ENCODE measurements around the gene LDLRAD1.

LDLRAD1 gene

DNA sequence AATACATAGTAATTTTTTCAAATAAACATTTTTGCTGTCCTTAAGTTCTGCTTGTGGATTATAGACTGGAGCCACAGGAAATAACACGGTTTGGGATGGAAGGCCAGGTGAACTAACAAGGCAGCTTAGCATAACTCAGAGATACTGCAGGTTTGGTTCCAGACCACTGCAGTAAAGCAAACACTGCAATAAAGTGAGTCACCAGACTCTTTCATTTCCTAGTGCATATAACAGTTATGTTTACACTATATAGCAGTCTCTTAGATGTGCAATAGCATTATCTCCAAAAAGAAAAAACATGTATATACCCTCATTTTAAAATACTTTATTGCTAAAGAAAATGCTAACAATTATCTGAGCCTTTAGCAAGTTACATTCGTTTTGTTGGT, 49.9 kb downstream of the LDLRAD1 start:
- DNase-seq (ENCODE audit: extremely low spot score): no peak
- CTCF ChIA-PET: interaction anchor here (4.6 kb wide), 1 partner anchor 9 kb away, joined by 22 read pairs; no protein-coding TSS in a partner anchor
- TF ChIP-seq, protein P1, sequence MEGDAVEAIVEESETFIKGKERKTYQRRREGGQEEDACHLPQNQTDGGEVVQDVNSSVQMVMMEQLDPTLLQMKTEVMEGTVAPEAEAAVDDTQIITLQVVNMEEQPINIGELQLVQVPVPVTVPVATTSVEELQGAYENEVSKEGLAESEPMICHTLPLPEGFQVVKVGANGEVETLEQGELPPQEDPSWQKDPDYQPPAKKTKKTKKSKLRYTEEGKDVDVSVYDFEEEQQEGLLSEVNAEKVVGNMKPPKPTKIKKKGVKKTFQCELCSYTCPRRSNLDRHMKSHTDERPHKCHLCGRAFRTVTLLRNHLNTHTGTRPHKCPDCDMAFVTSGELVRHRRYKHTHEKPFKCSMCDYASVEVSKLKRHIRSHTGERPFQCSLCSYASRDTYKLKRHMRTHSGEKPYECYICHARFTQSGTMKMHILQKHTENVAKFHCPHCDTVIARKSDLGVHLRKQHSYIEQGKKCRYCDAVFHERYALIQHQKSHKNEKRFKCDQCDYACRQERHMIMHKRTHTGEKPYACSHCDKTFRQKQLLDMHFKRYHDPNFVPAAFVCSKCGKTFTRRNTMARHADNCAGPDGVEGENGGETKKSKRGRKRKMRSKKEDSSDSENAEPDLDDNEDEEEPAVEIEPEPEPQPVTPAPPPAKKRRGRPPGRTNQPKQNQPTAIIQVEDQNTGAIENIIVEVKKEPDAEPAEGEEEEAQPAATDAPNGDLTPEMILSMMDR (IDR thresholded peaks at IDR 0.05; ENCODE audit: control extremely low read depth, extremely low read depth, low read depth, missing control alignments): no peak
- POLR2A ChIA-PET: no interaction called here

DNA sequence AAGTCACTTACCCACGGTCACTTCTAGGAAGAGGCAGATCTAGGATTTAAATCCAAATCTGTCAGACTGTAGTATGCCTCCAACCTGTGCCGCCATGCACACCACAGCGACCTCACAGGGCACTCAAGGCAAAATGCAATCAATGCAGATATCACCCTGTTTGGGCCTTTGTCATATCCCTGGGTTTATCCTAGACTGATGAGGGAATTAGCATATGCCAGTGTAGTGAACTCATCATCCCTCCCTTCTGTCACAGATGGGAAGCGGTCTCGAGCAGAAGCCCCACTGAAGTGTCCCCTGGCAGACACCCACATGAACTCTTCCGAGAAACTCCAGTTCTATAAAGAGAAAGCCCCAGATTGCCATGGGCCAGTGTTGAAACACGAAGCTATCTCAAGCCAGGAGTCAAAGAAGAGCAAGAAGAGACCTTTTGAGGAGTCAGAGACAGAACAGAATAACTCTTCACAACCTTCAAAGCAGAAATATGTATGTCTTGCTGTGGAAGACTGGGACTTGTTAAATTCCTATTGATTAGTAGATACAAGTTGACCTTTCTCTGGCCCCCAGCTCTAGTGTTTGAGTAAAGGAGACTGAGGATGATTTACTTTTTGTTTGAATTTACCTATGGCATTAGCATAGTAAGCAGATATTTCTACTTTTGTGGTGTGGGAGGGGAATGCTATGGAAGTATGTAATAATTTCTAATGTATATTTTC, 50.4 kb downstream of the LDLRAD1 start:
- TF ChIP-seq, protein P1 (IDR thresholded peaks at IDR 0.05; ENCODE audit: control extremely low read depth, extremely low read depth, low read depth, missing control alignments): no peak
- POLR2A ChIA-PET: no interaction called here
- CTCF ChIA-PET: interaction anchor here (4.6 kb wide), 1 partner anchor 8 kb away, joined by 22 read pairs; no protein-coding TSS in a partner anchor
- no peak for DNase-seq (ENCODE audit: extremely low spot score)

DNA sequence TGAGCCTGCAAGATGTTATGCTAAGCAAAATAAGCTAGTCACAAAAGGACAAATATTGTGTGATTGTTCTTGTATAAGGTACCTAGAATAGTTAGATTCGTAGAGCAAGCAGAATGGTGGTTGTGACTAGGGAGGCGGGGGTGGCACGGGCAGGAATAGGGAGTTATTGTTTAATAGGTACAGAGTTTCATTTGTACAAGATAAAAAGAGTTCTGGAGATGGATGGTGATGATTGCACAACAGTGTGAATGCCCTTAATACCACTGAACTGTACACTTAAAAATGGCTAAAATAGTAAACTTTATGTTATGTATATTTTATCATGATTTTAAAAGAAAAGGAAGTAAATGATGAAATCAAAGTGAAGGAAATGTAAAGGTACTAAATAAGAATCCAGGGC, 51.2 kb downstream of the LDLRAD1 start:
- POLR2A ChIA-PET: no interaction called here
- no peak for DNase-seq (ENCODE audit: extremely low spot score)
- TF ChIP-seq, protein P1 (IDR thresholded peaks at IDR 0.05; ENCODE audit: control extremely low read depth, extremely low read depth, low read depth, missing control alignments): no peak
- CTCF ChIA-PET: interaction anchor here (1.1 to 2.2 kb wide), 6 partner anchors 10 to 115 kb away, joined by 3 to 6 read pairs (median 3); no protein-coding TSS in a partner anchor

DNA sequence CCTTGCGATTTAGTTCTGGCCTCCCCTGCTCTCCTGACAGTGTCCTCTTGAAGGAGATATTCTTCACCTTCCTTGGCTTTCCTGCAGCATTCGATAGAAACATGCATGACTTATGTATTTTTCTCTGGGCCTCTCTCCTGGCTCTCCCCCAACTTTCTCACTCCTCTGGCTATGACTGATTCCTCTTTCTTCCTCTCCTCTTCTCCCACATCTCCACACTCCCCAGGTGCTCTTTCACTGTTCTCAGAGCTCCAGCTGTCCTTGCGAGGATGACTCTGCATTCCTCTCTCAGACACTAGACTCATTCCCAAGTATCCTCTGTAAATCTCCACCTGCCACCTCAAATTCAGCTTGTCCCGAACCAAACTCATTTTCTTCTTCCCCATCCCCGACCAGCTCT, 53.9 kb downstream of the LDLRAD1 start:
- ChIA-PET POLR2A (no interaction called here), CTCF (interaction anchor here (1.1 to 7.0 kb wide), 2 partner anchors 16 to 104 kb away, joined by 3 to 129 read pairs; no protein-coding TSS in a partner anchor)
- TF ChIP-seq, protein P1 (IDR thresholded peaks at IDR 0.05; ENCODE audit: control extremely low read depth, extremely low read depth, low read depth, missing control alignments): no peak
- no peak for DNase-seq (ENCODE audit: extremely low spot score)

DNA sequence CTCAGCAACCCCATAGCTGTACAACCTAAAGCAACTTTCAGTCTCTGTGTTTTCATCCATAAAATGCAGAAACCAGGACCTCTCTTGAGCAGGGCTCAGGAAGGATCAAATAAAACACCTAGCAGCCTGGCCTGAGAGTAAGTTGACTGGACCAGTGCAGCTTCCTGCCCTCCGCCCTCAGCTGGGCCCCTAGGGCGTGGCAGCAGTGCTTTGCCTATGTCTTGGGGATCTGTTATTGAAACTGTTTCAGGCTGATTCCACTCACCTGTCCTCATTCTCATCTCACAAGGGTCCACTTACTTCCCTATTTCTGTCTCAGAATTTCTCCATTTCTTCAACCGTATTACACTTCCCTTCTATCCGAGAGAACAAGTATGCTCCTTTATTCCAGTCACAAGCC, 54.5 kb downstream of the LDLRAD1 start:
- ChIA-PET POLR2A (no interaction called here), CTCF (interaction anchor here (1.0 to 7.0 kb wide), 3 partner anchors 9 to 104 kb away, joined by 3 to 129 read pairs (median 4); no protein-coding TSS in a partner anchor)
- DNase-seq (ENCODE audit: extremely low spot score): peak; percentile 41
- TF ChIP-seq, protein P1 (IDR thresholded peaks at IDR 0.05; ENCODE audit: control extremely low read depth, extremely low read depth, low read depth, missing control alignments): no peak

DNA sequence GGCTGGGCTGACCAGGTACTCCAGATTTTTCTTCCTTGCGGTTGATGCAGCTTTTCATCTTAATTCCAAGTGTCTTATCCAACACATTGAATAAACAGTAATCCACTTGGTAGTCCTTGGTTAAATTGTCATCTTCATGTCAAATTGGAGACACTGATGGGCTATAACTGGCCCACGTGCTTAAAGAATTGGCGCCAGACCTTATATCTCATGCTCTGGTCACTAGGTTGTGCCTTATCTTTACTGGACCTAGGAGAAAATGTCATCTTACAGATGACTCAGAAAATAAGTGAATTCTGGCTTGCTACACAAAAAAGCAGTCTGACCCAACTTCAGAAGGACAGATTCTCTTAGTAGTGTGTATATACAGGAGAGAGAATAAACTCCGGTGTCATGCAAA, 55.6 kb downstream of the LDLRAD1 start:
- TF ChIP-seq, protein P1 (IDR thresholded peaks at IDR 0.05; ENCODE audit: control extremely low read depth, extremely low read depth, low read depth, missing control alignments): no peak
- POLR2A ChIA-PET: no interaction called here
- no peak for DNase-seq (ENCODE audit: extremely low spot score)
- CTCF ChIA-PET: interaction anchor here (0.7 to 7.0 kb wide), 3 partner anchors 85 to 103 kb away, joined by 3 to 129 read pairs (median 60); no protein-coding TSS in a partner anchor

All from GM10248 (cell line).